Mucosa of descending colon (tissue), 3 donors: Measurements from ENCODE around the gene RPH3AL. TPM values are rescaled to one million over a fixed set of nuclear protein-coding genes. Genes with fewer than 3 reads are reported as not detected.

Experiments
- ATAC-seq: fragments of 200-7000 bp; cut with Tn5 transposase; one replicate; pipeline ENCODE4 v1.9.1; 2020; ENCODE audit warnings: mild to moderate bottlenecking, moderate library complexity
- DNase-seq, 3 donors: peaks; one replicate each; pipeline ENCODE4 v3.0.0-alpha.2; 2020
- H3K36me3 ChIP-seq: fragments of 200-600 bp; one replicate; pipeline ENCODE4 v1.8.0; 2021; ENCODE audit warnings: low read depth, mild to moderate bottlenecking
- H3K4me1 ChIP-seq: fragments of 200-600 bp; one replicate; pipeline ENCODE4 v1.8.0; 2021; ENCODE audit warnings: low read depth, mild to moderate bottlenecking
- H3K4me3 ChIP-seq: fragments of 200-600 bp; one replicate; pipeline ENCODE4 v1.8.0; 2021; ENCODE audit warnings: mild to moderate bottlenecking
- H3K9me3 ChIP-seq: fragments of 200-600 bp; one replicate; pipeline ENCODE4 v1.8.0; 2021; ENCODE audit warnings: mild to moderate bottlenecking
- CTCF ChIP-seq: fragments of 200-600 bp; IDR thresholded peaks from one replicate; pipeline ENCODE4 v1.8.0; 2022; ENCODE audit warnings: antibody characterized with exemption, mild to moderate bottlenecking
- intact Hi-C, 2 donors: fragments of 100-400 bp; cut with DNase I in 1 of 2; cut with micrococcal nuclease in 1 of 2; formaldehyde crosslinking; loops; one replicate each; pipeline versions ENCODE4 v1.11.0 to v1.11.1; 2022; cut with DNase I, micrococcal nuclease
- total RNA-seq, 3 donors: library from RNA; stranded (reverse); fragmentation: NEBNext Ultra II Directional in 2 of 3; extraction: Animal tissue kit (Norgen Biotek cat#: 25700) in 2 of 3; gene quantifications; one replicate each; pipeline versions ENCODE4 v1.2.1 to v1.2.4, GENCODE V29; 2021 to 2023
- donor health status: DM: no; HTN: no; CAD: no; lungs with moderate emphysema.
- donor health status: DM: no; HTN: no; CAD: no.
- donor health status: DM: no; HTN: yes; CAD: no.

RPH3AL gene
- total RNA-seq, 3 donors from 2014 or later = 24.0 to 44.1 (median 36.7) TPM

DNA sequence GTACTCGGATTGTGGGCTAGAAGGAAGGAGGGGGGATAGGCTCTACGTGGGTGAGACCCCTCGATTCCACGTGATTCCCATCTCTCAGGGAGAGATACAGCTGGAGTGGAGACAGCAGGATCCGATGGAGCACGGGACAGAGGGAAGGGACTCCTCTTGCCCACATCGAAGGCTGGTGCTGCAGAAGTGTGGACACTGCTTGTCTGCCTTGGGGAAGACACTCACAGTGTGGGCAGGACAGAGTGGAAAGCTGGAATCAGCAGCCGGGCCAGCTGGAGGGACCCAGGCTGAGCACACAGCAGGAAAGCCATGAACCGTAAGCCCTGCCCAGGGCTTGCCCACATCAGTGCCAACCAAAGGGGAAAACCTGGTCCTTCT is 42.1 kb upstream of the RPH3AL start:
- no peaks in the 10 kb centered on the region for H3K36me3 ChIP-seq
- no peaks in the 10 kb centered on the region for H3K4me1 ChIP-seq
- ATAC-seq = no peak
- no peak overlapping the region for H3K4me3 ChIP-seq
- intact Hi-C loops = loop anchor here in 1 of 2 donors (5.0 kb wide), 1 partner anchor 247 kb away; no protein-coding TSS in a partner anchor
- H3K9me3 ChIP-seq = no peaks in the 10 kb centered on the region
- no peak for TF ChIP-seq CTCF
- no peak for DNase-seq

DNA sequence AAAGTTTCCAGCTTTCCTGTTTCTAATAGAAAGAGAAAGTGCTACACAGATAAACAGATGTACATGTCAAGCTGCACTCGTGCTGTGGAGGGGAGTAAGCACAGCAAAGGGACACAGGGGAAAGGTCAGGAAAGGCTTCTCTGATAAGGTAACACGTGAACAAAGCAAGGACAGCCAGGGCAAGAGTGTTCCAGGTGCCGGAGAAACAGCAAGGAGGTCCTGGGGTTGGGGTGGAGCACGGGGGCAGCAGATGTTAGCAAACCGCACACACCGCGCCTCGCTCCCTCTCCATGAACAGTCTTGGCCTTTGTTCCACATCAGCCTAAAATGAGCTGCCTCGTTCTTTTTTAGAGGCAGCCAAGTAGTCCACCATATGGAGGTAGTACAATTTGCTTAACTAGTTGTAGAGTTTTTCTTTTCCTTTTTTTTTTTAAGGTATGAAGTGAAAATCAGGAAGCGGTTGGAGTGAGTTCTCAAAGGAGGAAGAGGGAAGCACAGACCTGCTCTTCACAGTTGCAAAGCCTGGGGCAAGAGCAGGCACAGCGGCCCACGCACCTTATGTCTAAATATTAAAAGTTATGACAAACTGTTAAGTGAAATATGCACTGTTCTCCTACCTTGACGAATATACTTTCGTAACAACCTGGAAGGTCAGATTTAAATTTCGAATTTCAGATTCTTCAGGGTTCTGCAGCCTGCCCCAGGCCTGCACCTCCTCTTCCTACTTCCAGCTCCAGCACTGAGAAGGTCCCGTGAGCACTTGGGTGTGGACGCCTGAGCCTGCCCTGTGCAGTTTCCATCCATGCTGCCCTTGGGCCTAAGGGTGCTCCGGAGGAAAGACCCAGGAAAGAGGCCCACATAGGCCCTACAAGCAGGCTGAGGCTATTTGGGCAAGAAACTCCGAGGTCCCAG is 41.5 kb upstream of the RPH3AL start:
- Histone ChIP-seq H3K4me3 (no peak overlapping the region), H3K36me3 (no peaks in the 10 kb centered on the region), H3K4me1 (no peaks in the 10 kb centered on the region), H3K9me3 (no peaks in the 10 kb centered on the region)
- TF ChIP-seq CTCF = no peak
- ATAC-seq = peak; percentile 44
- intact Hi-C loops = loop anchor here in 1 of 2 donors (5.0 kb wide), 1 partner anchor 247 kb away; no protein-coding TSS in a partner anchor
- no peak for DNase-seq

DNA sequence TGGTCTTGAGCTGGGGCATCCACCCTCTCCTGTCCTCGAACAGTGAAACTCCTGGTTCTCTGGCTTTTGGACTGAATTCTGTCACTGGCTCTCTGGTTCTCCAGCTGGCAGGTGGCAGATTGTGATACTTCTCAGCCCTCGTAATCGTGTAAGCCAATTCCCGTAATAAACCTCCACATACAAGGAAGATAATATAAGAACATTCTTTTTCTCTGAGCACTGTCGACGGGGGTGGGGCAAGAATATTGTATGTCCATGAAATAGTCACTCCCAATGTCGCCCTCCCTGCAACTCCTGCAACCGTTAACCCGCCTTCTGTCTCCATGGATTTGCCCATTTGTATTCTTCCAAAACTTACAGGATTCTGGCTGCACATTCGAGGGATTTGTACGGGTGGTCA is 39.2 kb upstream of the RPH3AL start:
- Histone ChIP-seq H3K4me3 (no peak overlapping the region), H3K9me3 (no peaks in the 10 kb centered on the region), H3K36me3 (no peaks in the 10 kb centered on the region), H3K4me1 (no peaks in the 10 kb centered on the region)
- peak; percentile 72 for ATAC-seq
- intact Hi-C loops = loop anchor here in 1 of 2 donors (5.0 kb wide), 1 partner anchor 245 kb away; no protein-coding TSS in a partner anchor
- no peak for DNase-seq
- TF ChIP-seq CTCF = no peak

GRCh38 chr17:390025-390424 is 37.4 kb upstream of the RPH3AL start:
- no peak overlapping the region for H3K4me3 ChIP-seq
- H3K4me1 ChIP-seq = peaks cover 1% of the 10 kb centered on the region
- intact Hi-C loops = loop anchor here in 1 of 2 donors (5.0 kb wide), 1 partner anchor 243 kb away; no protein-coding TSS in a partner anchor
- TF ChIP-seq CTCF = no peak
- DNase-seq = no peak
- H3K36me3 ChIP-seq = no peaks in the 10 kb centered on the region
- no peak for ATAC-seq
- H3K9me3 ChIP-seq = no peaks in the 10 kb centered on the region

DNA sequence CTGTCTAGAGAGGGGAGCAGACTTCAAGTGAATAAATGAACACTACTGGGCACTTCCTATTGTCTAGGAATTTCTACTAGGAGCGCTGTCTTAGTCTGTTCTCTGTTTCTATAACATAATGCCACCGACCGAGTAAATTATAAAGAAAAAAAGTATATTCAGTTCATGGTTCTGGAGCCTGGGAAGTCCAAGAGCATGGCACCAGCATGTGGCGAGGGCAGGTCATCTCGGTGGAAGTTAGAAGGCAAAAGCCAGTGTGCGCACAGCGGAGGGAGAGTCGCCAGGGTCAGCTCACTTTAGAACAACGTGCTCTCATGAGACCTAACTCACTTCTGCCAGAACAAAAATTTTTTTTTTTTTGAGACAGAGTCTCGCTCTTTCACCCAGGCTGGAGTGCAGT is 35.5 kb upstream of the RPH3AL start:
- no peaks in the 10 kb centered on the region for H3K36me3 ChIP-seq
- no peak overlapping the region for H3K4me3 ChIP-seq
- TF ChIP-seq CTCF = no peak
- no peaks in the 10 kb centered on the region for H3K9me3 ChIP-seq
- ATAC-seq (no peak), DNase-seq (no peak)
- H3K4me1 ChIP-seq = peaks cover 6% of the 10 kb centered on the region
- intact Hi-C loops = no loop called here
